Inferior parietal cortex (tissue), 1 donor: ENCODE data around the gene MRAP.
A peak's percentile ranks its signal among the peaks of the same experiment; 100 is the strongest.
"Not testable (repeated sequence)": the region's sequence is repeated elsewhere in the genome, so short reads cannot be mapped to it uniquely, and the experiment has no call there.

ENCODE experiments used
- DNase-seq: peaks from one replicate; pipeline ENCODE4 v3.0.0-alpha.2; 2016; ENCODE audit errors: extremely low spot score

The MRAP gene

DNA sequence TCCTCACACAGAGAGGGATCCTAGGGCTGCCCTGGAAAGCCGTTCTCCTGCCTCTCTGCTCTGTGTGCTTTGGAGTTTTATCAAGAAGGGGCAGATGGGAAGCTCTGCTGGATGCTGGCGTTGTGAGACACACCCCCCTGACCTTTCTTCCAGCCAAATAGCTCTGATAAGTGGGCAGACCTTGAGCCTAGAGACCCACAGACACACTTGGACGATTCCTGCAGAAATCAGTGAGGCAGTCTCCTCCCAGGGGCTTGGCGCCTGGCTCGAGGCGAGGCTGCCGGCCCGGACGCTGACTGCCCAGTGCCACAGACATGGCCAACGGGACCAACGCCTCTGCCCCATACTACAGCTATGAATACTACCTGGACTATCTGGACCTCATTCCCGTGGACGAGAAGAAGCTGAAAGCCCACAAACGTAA lies at the start of gene MRAP:
Gene MRAP (plus strand): TSS at position 198 of the 424 bp plus-strand sequence. CDS start 117 bp downstream, at position 315.
- no peak for DNase-seq

DNA sequence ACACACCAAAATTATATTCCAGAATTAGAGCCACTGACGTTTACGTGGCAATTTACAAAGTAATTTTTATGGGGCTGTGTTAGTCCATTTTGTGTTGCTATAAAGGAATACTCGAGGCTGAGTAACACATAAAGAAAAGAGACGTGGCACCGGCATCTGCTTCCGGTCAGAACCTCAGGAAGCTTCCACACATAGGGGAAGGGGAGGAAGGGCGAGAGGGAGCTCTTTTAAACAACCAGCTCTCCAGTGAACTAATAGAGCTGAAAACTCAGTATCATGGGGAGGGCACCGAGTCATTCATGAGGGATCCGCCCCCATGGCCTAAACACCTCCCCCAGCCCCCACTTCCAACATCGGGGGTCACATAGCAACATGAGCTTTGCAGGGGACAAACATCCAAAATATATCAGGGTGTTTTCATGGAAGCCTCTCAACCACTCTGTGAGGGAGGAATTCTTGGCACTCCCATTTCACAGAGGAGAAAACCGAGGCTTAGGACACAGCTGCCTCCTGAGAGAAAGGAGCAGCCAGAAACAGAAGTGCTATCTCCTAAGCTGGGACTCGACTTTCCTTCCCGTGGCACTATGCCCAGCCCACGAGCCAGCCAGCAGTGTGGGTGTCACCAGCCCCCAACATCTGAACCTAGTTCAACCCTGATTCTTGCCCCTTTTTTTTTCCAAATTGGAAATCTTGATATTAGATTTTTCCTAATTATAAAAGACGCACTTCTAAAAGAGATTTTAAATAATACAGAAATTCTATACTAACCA lies 49.0 kb upstream of the MRAP start:
- DNase-seq: no peak

DNA sequence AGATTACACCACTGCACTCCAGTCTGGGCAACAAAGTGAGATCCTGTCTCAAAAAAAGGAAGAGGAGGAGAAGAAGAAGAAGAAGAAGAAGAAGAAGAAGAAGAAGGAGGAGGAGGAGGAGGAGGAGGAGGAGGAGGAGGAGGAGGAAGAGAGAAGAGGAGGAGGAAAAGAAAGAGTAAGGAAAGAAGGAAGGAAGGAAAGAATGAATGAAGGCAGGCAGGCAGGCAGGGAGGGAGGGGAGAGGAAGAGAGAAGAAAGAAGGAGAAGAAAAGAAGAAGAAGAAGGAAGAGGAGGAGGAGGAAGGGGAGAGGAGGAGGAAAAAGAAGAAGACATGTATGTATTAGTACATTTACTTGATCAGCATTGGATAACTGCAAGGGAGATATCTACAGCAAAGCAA lies 46.5 kb upstream of the MRAP start:
- no peak for DNase-seq

DNA sequence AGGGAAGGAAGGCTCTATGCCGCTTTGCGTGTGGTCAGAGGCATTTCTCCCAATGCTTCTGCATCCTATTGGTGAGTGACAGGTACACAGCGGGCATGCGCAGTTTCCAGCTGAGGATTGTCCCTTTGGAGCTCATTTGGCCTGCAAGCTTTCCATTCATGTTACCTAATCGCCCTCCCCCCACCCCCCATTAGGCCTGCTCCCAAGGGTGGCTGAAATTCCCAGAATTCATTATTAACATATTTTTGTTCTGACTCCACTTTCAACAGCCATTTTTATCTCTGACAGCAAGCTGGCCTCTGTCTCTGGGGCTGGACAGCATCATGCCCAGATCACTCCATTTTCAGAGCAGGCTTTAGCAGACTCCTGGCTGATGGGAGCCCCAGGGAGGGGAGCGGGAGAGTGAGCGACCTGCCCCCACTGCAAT lies 45.4 kb upstream of the MRAP start:
- no peak for DNase-seq

DNA sequence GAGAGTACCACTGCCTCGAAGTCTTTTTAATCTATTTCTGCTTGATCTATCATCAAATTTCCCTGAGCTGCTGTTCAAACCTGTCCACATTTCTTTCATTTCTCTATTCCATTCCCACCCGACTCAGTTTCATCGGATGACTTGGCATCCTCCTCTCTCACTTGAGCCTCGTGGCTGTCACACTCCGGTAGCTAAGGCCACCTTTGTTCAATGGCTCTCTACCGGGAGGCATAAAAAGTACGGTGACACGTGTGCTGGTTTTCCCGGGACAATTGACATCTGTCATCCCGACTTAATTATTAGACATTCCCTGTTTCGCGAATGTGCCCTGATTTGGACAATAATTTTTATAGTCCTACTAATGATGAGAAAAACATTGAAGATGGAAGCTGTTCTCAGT lies 42.4 kb upstream of the MRAP start:
- no peak for DNase-seq

DNA sequence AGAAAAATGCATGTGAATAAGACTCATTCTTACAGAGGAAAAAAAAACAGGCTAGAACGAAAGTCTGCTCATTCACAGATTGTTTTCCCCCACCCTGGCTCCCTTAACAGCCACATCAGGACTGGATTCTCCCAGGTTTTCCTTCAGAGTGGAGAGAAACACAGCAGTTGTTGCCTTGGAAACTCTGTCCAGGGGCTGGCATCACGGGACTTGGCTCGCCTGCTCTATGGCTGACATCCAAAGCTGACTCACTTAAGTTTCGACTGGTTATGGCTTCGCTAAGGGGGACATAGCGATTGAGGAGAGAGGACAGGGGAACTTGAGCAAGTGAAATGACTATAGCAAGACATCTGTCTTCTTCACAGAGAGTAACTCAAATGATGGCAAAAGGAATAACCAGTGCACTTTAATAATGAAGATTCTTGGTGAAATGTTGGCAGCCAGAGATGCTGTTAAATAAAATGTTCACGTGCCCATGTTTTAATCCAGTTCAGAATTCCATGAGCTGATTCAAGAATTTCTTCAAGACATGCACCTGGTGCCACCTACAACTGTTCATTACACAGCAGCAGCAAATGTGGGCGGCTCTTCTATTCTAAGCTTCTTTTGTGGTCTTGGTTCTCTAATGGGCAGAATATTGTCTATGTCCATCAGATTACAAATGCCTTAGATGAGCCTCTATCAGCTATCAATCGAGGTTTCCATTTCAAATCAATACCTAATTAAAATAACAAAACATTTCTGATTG lies 41.6 kb upstream of the MRAP start:
- peak; percentile 70 for DNase-seq

DNA sequence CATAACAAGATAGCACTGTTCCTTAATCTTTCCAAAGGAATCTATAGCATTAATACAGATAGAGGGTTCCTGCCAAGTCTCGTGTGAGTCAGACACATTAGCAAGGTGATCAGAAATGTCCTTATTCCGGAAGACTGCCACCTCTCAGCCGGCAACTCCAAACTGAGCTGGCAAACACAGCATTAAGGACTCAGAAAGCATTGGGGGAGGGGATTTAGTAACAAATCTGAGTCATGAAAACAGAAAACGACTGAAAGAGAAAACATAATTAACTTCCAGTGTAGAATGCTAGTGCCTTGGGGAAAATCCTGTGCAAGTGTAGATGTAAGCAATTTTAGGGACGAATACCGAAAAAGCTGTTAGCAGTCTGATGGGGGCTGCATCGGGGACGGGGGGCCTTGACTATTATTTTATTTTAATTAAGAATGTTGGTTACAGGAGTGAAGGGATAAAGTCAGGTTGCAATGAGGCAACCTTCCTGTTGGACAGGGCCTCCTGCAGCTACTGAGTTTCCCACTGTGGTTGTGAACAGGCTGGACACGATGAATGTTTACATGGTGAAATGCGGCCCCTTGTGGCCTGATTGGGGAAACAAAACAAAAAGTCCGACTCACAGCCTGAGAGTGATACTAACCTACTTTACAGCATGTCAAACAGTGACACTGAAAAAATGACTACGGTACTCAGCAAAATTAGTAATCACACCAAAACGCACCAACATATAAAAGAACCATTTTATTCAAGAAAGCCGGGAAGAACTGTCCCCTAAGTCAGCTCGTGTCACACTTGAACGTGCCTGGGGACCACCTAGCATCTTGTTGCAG lies 40.5 kb upstream of the MRAP start:
- DNase-seq: peak; percentile 92

DNA sequence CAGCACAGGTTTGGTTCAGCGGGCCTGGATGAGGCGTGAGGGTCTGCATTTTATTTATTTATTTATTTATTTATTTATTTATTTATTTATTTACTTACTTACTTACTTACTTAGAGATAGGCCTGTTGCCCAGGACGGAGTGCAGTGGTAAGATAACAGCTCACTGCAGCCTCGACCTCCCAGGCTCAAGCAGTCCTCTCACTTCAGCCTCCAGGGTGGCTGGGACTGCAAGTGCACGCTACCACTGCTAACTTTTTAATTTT lies 39.9 kb upstream of the MRAP start:
- not testable (repeated sequence) for DNase-seq

DNA sequence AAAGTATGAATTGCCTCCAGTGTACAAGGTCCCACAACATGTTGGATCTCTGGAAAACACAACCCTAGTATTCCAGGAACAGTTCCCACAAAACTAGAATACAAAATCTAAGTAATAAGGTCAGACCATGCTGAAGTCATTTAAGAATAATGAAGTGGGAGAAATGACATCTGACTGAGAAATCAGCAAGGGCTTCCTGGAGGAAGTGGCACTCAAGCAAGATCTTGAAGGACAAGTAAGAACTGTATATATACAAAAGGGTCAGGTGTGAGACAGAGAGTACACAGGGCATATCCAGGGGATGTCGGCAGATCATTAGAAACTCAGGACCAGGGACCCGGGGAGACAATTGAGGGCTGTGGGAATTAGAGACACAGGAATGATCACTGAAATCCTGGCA lies 38.5 kb upstream of the MRAP start:
- DNase-seq: no peak

DNA sequence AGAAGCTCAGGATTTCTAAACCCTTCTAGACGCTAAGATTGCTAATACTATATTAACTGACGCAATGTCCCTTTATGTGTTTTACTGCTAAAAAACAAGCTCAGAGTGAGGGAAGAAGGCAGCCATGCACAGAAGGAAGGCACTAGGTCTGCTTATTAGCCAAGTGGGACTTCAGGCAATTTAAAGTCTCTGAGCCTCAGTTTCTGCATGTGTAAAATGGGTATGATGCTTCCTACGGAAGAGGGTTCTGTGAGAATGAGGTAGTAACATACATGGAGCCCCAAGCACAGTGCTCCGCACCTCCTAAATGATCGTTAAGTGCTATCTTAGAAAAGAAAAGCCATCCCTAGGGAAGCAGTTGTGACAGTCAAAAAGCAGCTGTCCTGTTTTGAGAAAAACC lies 36.7 kb upstream of the MRAP start:
- no peak for DNase-seq

DNA sequence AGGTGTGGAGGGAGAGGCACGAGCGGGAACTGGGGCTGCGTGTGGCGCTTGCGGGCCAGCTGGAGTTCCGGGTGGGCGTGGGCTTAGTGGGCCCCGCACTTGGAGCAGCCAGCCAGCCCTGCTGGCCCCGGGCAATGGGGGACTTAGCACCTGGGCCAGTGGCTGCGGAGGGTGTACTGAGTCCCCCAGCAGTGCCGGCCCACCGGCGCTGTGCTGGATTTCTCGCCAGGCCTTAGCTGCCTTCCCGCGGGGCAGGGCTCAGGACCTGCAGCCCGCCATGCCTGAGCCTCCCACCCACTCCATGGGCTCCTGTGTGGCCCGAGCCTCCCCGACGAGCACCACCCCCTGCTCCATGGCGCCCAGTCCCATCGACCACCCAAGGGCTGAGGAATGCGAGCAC lies 33.3 kb upstream of the MRAP start:
- DNase-seq: not testable (repeated sequence)

DNA sequence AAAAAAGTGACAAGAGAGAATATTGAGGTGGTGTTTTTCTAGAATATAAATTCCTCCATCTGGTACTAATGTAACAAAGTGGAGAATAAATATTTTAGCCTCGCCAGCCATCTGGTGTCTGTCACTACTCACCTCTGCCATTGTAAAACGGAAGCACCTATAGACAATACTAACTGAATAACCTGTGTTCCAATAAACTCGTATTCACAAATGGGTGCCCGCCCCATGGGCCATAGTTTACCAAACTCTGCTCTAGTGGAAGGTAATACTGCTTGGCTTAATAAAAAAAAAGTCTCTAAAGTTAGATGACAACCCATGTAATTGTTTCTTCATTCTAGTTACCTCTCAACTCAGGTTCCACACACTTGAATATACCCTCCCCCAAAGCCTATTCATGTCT lies 27.9 kb upstream of the MRAP start:
- no peak for DNase-seq

DNA sequence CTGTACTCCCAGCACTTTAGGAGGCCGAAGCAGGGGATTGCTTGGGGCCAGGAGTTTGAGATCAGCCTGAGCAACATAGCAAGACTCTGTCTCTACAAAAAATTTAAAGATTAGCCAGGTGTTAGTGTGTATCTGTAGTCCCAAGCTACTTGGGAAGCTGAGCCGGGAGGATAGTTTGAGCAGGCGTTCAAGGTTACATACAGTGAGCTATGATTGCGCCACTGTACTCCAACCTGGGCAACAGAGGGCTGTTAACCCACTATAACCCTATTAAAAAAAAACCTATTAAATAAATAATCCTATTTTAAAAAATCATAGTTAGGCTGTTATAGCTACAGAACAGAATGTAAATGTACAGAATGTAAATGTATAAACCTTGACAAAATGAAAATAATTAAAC lies 22.0 kb upstream of the MRAP start:
- DNase-seq: no peak

DNA sequence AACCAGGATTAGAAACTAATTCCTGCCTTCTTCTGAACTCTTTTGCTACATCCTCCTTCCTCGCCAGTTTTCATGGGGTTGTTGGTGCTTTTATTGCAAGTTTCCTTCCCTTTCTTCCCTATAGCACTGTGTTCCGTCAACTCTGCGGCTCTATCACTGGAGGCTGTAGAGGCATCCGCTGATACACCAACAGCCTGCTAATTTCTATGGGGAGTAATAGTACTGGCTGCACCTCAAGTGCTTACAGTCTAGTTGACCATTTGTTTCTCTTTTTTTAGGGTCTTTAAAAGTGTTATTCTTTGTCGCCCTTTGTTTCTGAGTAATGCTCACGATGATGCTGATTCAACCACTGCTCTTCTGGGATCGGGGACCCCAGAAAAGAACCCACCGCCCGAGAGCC lies 20.6 kb upstream of the MRAP start:
- no peak for DNase-seq

DNA sequence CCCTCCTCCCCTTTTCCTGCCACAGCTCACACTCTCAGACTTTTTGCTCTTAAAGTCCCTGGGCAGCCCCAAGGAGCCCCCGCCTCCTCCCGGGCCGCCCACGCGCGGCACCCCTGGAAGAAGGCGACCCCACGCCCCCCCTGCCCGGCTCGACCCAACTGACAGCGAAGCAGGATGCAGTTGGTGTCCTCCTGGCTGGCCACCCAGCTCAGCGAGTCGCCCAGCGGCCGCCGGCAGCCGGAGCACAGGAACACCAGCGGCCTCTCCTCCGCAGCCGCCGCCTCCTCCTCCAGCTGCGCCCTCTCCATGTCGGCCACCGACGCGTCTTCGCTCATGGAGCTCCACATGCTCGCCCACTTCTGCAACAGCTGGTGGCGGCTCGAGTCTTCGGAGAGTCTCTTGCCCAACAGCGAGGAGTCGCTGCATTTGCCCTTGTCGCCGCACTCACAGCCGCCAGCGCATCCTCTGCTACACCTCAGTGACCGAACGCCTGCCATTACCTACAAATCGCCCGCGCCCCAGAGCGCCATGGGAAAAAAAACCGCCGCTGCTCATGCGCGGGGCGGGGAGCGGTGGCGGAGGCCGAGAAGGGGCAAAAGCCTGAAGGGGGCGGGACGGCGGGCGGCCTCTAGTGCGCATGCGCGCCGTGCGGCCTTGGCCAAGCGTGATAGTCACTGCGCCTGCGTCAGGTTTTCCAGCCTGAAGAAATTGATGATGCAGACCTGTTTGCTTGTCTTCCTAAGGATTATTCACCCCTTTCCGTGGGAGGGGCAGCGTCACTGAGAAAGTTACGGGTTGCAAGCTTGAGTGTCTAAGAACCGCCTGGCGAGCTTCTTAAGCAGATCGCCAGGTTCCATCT lies 19.9 kb upstream of the MRAP start, which contains the start of gene MIS18A:
Gene MIS18A (minus strand): TSS at position 532 of the 859 bp plus-strand sequence. CDS start 35 bp downstream, at position 497.
- peak; percentile 95 for DNase-seq

DNA sequence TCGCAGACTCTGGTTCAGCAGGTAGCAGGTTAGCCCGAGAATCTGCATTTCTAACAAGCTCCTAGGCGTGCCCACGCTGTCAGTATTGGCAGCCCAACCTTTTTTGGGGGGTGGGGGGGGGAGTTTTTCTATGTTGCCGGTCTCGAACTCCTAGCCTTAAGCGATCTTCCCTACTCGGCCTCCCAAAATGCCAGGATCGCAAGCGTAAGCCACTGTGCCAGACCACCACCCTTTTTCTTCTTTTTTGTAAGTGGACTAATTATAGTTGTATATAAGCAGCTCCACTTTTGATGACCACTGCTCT lies 19.3 kb upstream of the MRAP start:
- peak; percentile 6 for DNase-seq

DNA sequence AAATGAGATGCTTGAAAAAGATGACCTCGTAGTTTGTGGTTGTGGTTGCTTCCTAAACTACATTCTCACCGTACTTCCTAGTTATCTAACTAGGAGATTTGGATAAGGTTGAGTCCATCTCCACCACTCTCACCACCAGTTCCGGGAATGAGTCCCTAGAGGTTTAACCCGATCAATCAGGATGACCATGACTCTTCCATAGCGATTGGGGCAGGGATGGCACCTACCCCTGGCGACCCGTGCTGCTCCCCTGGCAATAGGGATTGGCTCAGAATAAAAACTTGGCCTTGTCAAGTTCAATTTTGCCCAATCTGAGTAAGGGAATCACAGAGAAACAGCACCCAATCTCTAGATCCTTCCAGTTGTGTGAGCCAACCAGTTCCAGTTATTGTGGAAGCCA lies 17.1 kb upstream of the MRAP start:
- no peak for DNase-seq

DNA sequence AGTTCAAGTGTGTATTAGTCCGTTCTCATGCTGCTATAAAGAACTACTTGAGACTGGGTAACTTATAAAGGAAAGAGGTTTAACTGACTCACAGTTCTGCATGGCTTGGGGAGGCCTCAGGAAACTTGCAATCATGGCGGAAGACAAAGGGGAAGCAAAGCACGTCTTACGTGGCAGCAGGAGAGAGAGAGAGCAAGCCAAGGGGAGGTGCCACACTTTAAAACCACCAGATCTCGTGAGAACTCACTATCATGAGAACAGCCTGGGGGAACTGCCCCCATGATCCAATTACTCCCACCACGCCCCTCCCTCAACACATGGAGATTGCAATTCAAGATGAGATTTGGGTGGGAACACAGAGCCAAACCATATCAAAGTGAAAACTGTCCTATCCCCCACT lies 15.7 kb upstream of the MRAP start:
- no peak for DNase-seq

DNA sequence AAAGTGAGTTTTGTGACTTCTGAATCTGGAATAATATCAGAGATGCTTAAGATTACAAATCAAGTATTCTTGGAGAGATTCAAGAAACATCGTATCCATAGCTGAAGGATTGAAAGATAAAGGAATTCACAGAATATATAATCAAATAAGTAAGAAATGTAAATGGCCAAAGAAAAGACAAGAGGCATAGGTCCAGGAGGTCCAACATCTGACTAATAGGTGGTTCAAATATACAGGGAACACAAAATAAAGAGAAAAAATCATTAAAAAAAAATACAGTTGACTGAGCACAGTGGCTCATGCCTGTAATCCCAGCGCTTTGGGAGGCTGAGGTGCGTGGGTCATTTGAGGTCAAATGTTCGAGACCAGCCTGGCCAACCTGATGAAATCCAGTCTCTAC lies 13.2 kb upstream of the MRAP start:
- DNase-seq: no peak

DNA sequence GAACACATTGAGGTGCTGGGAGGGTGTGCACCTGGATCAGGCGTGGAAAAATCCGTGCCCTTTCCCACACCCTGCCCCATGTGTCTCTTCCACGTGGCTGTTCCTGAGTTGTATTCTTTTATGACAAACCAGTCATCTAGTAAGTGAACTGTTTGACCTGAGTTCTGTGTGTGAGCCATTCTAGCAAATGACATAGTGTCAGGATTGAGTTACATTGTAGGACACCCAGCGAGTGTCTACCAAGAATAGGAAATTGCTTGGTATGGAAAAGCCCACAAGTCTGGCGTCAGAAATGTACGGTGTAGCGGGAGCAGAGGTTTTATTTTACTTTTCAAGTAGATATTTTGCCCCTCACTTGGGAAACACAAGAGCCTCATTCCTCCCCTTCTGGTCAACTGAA lies 1.2 kb upstream of the MRAP start:
- DNase-seq: no peak

DNA sequence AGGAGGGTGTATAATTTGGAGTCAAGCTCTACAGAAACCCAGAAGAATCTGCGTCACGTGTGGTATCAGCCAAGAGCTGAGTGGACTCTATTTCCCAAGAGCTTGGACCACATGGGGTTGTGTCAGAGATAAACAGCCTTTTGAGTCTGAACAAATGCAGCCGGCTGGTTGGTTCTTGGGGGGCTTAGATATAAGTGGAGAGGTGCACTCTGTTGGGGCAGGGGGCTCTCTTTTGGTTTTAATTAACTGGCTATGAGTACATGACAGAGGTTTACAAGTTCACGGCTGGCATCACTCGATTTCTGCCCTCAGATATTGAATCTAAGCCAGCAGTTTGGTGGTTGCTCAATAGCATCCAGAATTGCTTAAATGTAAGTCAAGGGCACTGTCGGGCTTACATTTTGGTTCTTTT lies 501 bp upstream of the MRAP start:
- no peak for DNase-seq

DNA sequence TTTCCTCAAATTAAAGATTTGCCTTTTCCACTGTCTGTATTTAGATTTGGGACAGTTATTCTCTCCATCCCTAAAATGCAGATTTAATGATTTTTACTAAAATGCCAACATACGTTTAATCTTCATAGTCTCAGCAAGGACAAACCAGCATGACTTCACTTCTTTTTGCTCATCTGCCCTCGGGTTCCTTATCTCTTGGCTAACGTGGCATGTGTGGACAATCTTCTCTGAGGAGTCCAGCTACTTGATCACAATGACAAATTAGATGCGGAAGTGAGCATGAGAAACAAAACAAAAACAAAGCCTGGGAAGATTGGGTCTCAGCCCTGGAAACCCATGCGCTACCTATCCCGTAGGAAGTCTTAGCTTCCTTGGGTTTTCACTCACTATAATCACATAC lies 1.0 kb downstream of the MRAP start:
- DNase-seq: no peak
